CD4-positive, alpha-beta T cell treated with Interleukin-17A for 1 hour (primary cell): ENCODE results near the gene PROM1.

Experiments used
- DNase-seq: peaks from one replicate; pipeline ENCODE4 v3.0.0-alpha.2; 2020

Gene PROM1

DNA sequence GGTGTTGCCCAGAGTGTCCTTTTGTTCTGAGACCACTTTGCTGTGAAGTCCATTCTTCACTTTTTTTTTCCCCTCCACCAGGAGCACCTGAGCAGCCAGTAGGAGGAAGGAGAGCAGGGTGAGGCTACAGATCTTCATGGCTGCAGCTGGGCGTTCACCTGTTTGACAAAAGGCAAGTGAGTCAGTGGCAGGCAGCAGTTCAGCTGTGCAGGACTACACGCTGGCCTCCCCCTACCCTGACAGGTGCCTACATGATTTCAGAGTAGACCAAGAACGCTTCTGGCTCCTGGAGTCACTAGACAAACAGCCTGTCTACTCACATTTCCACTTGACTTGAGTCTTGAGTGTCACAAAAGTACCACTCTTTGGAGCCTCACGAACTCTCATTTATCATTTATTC is 147.3 kb downstream of the PROM1 start:
- DNase-seq = no peak

DNA sequence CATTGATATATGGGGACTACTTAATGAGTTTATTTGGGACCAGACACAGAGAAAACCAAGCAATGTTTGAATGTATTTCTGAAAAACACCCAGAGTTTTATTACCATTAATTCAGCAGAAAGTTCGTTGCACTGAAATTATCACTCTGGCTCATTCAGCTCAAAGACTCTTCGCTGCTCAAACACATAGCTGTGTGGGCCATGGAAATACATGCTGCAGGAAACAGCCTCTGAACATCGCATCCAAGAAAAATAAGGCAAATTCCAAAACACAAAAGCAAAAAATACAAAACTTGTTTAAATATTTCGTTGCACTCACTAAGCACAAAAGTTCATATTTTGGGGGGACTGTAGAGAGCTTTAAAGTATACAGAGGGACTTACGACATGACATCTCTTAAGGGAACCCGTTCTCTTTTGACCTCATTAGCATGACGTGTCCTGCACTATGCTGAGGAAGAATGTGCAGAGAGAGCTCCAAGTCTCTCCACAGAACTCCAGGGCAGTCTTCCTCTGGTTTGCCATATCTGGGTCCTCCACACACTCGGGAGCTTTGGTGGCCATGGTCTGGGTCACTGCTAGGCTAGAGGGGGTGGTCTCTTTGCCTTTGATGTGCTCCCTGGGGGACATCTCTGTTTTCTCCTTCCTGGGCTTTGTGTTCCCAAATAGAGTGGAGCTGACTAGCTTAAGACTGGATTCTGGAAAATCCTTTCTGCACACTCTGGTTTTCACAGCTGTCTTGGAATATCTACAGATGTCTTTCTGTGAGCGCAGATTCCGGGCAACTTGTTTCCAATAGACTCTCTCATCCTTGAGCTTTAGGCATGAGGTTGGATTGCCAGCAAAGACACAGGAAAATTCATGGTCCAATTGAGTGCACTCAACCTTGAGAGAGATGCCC is 148.1 kb downstream of the PROM1 start:
- no peak for DNase-seq

DNA sequence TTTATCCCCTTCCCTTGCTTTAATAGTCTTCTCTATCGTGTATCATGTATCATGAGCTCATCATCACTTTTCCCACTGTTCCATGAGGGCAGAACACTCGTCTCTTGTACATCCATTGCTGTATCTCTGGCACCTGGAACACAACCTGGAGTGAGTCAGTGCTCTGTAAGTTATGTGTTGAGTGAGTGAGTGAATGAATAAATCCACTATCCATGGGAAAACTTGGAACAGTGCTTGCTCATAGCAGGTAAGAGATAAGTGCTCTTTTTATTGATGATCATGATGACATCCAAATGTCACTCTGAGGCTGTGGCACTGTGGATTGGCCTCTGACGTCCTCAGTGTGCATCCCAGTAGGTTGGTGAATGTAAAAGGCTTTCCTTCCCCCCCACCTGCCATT is 149.6 kb downstream of the PROM1 start:
- no peak for DNase-seq

DNA sequence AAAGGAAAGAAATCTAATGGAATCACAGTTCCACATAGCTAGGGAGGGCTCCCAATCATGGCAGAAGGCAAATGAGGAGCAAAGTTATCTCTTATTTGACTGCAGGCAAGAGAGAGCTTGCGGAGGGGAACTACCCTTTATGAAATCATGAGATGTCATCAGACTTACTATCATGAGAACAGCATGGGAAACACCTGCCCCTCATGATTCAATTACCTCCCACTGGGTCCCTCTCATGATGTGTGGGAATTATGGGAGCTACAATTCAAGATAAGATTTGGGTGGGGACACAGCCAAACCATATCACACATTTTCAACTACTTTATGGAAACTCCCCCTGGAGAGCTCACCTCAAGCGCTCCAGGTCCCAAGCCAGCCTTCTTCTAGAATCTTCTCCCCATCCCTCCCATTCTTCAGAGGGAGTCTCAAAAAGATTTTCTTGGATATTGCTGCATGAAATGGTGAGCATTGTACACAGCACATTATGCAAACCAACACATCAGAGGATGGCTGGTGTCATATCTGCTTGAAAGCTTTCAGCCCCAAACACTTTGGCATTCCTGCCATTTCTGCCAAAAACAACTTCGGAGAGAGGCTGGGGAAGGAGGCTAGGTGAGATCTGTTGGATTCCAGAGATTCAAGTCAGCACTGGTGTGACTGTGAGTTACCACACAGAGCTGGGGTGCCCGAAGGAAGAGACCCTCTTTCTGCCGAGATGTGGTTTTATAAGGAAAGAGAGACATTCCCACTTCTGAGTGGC is 152.2 kb downstream of the PROM1 start:
- no peak for DNase-seq

DNA sequence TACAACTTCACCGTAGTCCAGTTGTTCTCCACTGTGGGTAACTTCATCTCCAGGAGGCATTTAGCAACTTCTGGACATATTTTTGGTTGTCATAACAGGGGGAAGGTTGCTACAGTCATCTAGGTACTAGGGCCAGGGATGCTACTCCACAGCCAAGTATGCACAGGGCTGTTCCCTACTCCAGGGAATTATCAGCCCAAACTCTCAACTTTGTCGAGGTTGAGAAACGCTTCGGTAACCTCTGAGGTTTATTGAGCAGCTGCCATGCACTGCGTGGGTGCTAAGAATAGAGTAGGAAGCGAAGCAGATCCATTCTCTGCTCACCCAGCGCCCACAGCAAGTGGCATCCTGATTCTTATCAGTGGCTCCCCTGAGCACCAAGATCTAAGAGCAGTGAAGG is 153.5 kb downstream of the PROM1 start:
- DNase-seq = no peak

DNA sequence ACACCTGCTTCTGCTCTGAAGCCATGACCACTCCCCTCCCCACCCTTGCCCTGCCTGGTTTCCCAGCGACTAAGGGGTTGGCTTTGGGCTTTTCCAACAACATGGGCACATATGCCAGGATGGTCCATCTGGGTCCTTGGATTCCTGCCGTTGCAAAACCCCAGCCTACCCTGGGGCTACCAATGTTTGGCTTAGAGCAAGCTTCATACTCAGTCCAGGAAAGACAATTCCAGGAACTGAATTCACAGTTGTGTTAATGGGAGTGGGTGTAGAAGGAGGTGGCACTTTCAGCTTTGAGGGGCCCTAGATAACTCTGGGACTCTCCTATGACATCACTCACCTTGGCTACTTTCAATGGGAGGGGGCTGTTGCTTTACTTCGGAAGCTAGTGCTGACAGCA is 154.3 kb downstream of the PROM1 start:
- no peak for DNase-seq

DNA sequence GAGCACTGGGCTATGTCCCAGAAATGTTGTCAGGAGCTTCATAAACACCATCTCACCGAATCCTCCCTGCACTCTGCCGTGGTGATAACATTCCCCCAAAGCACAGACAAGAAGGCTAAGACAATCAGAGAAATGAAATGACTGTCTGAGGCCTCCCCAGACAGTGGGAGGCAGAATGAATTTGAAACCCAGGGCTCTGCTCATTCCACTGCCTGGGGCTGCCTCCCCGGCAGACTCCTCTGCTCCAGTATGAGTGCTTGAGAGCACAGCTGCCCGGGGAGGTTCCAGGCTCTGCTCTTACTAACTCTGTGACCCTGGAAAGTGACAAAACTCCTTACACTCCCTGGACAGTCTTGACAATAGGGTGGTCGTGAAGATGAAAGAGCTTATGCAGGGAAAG is 154.9 kb downstream of the PROM1 start:
- DNase-seq = no peak

DNA sequence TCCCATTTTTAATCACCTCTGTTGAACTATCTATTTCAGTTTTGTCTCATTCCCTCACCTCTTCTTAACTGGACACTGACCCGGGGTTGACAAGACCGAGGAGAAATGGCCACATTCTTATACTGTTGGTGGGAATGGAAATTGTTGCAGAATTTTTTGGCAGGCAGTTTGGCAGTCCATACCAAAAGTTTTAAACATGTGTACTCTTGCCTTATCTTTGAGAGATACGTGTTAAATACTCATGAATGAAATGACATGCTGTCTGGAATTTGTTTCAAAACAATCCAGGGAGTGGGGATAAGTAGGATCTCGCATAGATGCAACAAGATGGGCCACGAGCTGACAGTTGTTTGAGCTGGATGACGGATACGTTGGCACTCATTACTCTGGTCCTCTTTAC is 157.3 kb downstream of the PROM1 start:
- no peak for DNase-seq

DNA sequence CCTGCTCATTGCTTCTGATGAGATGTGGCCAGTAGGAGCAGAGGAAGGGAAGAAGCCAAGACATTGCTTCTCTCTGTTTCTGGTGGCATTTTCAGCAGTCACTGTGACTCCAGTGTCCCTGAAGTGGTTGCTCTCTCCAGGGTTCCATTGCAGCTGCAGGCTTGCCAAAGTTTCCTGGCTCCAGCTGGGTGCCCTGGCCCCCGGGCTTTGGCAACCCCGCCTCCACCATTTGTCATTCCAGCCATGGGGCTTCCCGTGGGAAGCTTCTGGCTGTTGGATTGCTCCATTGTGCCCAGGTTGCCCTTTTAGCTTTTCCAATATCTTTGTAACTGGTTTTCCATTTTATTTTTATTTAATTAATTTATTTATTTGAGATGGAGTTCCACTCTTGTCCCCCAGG is 158.0 kb downstream of the PROM1 start:
- DNase-seq = no peak

DNA sequence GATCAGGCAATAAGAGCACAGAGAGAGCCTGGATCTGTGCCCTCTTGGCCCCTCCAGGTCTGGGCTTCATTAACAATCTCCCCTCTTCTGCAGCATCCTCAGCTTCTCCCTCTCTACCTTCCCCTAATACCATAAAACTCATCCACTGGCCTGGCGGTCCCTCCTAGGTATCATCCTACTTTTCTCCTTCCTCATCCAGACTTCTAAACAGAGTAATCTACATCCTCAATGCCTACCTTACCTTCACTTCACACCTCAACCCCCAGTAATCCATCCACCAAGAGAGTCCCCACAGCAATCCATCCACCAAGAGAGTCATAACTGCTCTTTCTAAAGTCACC is 162.3 kb downstream of the PROM1 start:
- DNase-seq = no peak

DNA sequence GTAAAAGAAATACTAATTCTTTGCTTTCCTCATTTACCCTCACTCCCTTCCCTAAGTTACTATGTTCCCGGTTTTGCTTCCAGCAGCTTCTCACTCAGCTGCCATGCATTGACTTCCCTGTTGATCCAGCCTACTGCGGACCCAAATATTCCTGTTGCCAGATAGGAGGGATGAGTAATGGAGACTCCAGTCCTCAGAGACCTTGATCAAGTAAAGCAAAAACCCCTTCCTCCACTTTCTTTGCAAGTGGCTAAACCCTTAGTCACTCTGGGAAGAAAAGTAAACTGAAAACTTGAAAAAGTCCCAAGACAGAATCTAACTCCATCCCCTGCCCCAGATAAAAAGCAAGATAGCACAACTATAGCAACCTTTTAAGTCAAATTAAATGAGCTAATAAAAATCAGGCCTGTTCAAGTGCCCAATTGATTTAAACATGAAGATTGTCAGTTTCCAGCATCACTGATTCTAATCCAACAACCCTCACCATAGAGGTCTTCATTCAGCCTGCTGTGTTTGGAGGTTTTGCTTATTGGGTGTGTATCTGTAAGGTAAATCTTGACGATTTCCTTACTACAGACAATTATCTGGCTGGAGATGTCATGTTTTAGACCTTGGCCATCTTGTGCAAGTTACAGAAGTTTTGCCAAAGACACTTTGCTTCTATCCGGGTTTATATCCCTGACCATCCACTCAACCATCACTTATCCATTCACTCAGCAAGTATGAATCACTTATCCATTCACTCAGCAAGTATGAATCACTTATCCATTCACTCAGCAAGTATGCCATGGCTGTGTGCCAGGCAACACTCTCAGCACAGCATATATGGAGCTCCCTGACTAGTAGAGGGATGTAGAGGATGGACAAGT is 162.9 kb downstream of the PROM1 start:
- no peak for DNase-seq

DNA sequence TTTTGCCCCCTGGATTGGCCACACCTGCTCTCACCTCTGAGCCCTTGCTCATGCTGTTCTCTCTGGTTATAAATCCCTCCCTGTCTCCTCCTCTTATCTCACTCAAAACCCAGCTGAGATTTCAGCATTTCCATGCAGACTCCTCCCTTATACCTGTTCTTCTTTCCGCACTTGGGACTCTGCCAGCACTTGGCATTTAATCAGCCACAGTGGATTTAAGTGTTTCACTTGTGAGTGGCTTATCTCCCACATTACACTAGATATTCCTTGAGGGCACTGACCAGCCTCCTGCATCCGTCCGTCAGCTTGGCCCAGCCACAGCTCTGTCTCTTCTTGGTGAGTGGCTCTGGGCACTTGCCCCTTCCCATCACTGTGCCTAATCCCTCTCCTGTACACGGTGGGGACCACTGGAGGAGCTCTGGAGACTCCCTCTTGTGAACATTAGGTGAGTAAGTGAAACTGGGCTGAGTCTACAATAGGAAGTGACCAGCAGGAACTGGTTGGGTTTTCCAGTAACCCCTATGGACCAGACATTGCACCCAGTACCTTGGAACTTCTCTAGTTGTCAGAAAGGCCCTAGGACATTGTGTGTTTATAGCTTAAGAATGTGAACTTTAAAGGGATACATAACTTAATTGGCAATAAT is 165.2 kb downstream of the PROM1 start:
- DNase-seq = no peak
